ENCODE results near the gene MAGEC3. TPM values are rescaled to one million over a fixed set of nuclear protein-coding genes. Genes with fewer than 3 reads are reported as not detected.

The MAGEC3 gene
- total RNA-seq, 1 donor from 2014 or later = not detected

DNA sequence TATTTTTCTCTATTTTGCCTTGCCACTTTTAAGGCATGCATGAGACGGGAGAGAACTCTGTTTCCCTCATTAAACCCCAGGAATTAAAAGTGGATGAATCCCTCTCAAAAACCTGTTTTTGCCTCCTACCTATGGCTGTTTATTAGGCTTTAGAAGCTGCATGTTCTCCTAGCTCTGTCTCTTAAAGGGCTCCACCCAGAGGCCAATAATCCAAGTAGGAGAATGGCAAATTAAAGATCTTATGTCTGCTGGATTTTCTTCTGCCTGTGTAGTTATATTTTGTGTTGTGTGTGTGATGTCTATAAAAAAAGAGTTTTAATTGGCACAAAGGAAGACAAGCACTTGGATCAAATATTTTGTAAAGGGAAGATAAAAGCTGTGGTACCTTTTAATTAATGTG lies 98.0 kb downstream of the MAGEC3 start:
- no peak overlapping the region for H3K4me3 ChIP-seq (ENCODE audit: low read length in 3 of 3)
- no peaks in the 10 kb centered on the region for H3K4me1 ChIP-seq (ENCODE audit: control insufficient read depth in 3 of 3, insufficient read depth in 3 of 3, low read length in 3 of 3)
- H3K27ac ChIP-seq (ENCODE audit: low read depth, low read length) = no peak overlapping the region
- peaks cover 0 to 3% (median 0%) of the 10 kb centered on the region in 3 donors for H3K9me3 ChIP-seq (ENCODE audit: control insufficient read depth in 3 of 3, low read length in 3 of 3)
- H3K9ac ChIP-seq (ENCODE audit: low read depth in 1 of 3, low read length in 3 of 3) = no peak overlapping the region
- H3K27me3 ChIP-seq (ENCODE audit: control insufficient read depth in 3 of 3, insufficient read depth in 3 of 3, low read length in 3 of 3) = no peaks in the 10 kb centered on the region
- no peaks in the 10 kb centered on the region for H3K36me3 ChIP-seq (ENCODE audit: control insufficient read depth in 3 of 3, insufficient read depth in 3 of 3, low read length in 3 of 3)

DNA sequence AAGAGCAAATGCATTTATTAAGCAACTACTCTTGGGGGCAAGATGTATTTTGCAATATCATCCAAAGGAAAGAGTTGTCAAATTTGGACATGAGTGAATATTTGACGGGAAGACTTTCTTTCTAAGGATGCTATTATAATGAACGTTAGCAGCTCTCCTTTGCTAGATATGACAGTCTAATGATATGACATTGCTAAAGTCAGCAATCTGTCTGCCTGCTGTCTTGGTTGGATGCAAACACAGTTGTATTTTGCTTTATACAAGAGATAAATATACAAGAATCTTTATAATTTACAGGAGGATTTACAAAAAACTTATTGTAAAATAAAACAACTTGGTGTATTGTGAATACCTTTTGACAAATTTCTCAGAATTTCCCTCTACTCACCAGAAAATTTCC lies 103.1 kb downstream of the MAGEC3 start:
- H3K9ac ChIP-seq (ENCODE audit: low read depth in 1 of 3, low read length in 3 of 3) = no peak overlapping the region
- H3K27ac ChIP-seq (ENCODE audit: low read depth, low read length) = no peak overlapping the region
- no peaks in the 10 kb centered on the region for H3K36me3 ChIP-seq (ENCODE audit: control insufficient read depth in 3 of 3, insufficient read depth in 3 of 3, low read length in 3 of 3)
- no peaks in the 10 kb centered on the region for H3K4me1 ChIP-seq (ENCODE audit: control insufficient read depth in 3 of 3, insufficient read depth in 3 of 3, low read length in 3 of 3)
- no peak overlapping the region for H3K4me3 ChIP-seq (ENCODE audit: low read length in 3 of 3)
- H3K27me3 ChIP-seq (ENCODE audit: control insufficient read depth in 3 of 3, insufficient read depth in 3 of 3, low read length in 3 of 3) = no peaks in the 10 kb centered on the region
- no peaks in the 10 kb centered on the region for H3K9me3 ChIP-seq (ENCODE audit: control insufficient read depth in 3 of 3, low read length in 3 of 3)

DNA sequence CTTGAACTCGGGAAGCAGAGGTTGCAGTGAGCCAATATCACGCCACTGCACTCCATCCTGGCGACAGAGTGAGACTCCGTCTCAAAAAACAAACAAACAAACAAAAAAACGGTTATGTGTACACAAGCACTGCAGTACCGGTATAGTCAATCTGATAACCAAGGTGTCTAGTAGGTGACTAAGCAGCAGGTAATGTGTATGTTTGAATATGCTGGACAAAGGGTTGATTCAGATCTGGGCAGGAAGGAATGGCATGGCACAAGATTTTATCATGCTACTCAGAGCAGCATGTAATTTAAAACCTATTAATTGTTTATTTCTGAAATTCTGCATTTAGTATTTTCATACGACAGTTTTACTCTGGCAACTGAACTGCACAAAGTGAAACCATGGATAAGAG lies 107.3 kb downstream of the MAGEC3 start:
- Histone ChIP-seq H3K9me3 (ENCODE audit: control insufficient read depth in 3 of 3, low read length in 3 of 3) (no peaks in the 10 kb centered on the region), H3K36me3 (ENCODE audit: control insufficient read depth in 3 of 3, insufficient read depth in 3 of 3, low read length in 3 of 3) (no peaks in the 10 kb centered on the region), H3K4me3 (ENCODE audit: low read length in 3 of 3) (no peak overlapping the region), H3K9ac (ENCODE audit: low read depth in 1 of 3, low read length in 3 of 3) (no peak overlapping the region), H3K4me1 (ENCODE audit: control insufficient read depth in 3 of 3, insufficient read depth in 3 of 3, low read length in 3 of 3) (no peaks in the 10 kb centered on the region), H3K27ac (ENCODE audit: low read depth, low read length) (no peak overlapping the region), H3K27me3 (ENCODE audit: control insufficient read depth in 3 of 3, insufficient read depth in 3 of 3, low read length in 3 of 3) (no peaks in the 10 kb centered on the region)

DNA sequence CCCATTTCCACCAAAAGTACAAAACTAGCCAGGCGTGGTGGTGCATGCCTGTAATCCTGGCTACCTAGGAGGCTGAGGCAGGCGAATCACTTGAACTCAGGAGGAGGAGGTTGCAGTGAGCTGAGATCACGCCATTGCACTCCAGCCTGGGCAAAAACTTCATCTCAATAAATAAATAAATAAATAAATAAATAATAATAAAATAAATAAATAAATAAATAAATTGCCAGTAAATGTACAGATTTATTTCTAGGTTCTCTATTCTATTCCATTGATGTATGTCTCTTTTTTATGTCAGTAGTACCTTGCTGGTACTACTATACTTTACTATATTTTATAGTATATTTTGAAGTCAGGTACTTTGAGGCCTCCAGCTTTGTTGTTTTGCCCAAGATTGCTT lies 109.2 kb downstream of the MAGEC3 start:
- H3K27ac ChIP-seq (ENCODE audit: low read depth, low read length) = no peak overlapping the region
- no peak overlapping the region for H3K4me3 ChIP-seq (ENCODE audit: low read length in 3 of 3)
- H3K27me3 ChIP-seq (ENCODE audit: control insufficient read depth in 3 of 3, insufficient read depth in 3 of 3, low read length in 3 of 3) = no peaks in the 10 kb centered on the region
- H3K4me1 ChIP-seq (ENCODE audit: control insufficient read depth in 3 of 3, insufficient read depth in 3 of 3, low read length in 3 of 3) = no peaks in the 10 kb centered on the region
- H3K9me3 ChIP-seq (ENCODE audit: control insufficient read depth in 3 of 3, low read length in 3 of 3) = no peaks in the 10 kb centered on the region
- H3K36me3 ChIP-seq (ENCODE audit: control insufficient read depth in 3 of 3, insufficient read depth in 3 of 3, low read length in 3 of 3) = no peaks in the 10 kb centered on the region
- H3K9ac ChIP-seq (ENCODE audit: low read depth in 1 of 3, low read length in 3 of 3) = no peak overlapping the region

Other genes starting within 250 kb of the MAGEC3 start
- gene SPANXA2, start 248.6 kb upstream of the MAGEC3 start, total RNA-seq = not detected
- gene SPANXD, start 139.6 kb upstream of the MAGEC3 start, total RNA-seq = not detected
- gene MAGEC1, start 65.6 kb downstream of the MAGEC3 start, total RNA-seq = not detected